Upper lobe of right lung (tissue), 1 donor: ENCODE results near the gene NYNRIN. TPM values are rescaled to one million over a fixed set of nuclear protein-coding genes. Genes with fewer than 3 reads are reported as not detected.
"Not testable (repeated sequence)": the region's sequence is repeated elsewhere in the genome, so short reads cannot be mapped to it uniquely, and the experiment has no call there.

Experiments used
- ATAC-seq: fragments of 200-7000 bp; cut with Tn5 transposase; one replicate; pipeline ENCODE4 v1.9.1; 2020; ENCODE audit warnings: mild to moderate bottlenecking, moderate library complexity
- DNase-seq: peaks from one replicate; pipeline ENCODE4 v3.0.0-alpha.2; 2020
- H3K27ac ChIP-seq: fragments of 200-600 bp; one replicate; pipeline ENCODE4 v1.8.0; 2022
- H3K27me3 ChIP-seq: fragments of 200-600 bp; one replicate; pipeline ENCODE4 v1.8.0; 2022; ENCODE audit warnings: mild to moderate bottlenecking
- H3K36me3 ChIP-seq: fragments of 200-600 bp; one replicate; pipeline ENCODE4 v1.8.0; 2022
- H3K4me1 ChIP-seq: fragments of 200-600 bp; one replicate; pipeline ENCODE4 v1.8.0; 2022
- H3K4me3 ChIP-seq: fragments of 200-600 bp; one replicate; pipeline ENCODE4 v1.8.0; 2022; ENCODE audit warnings: mild to moderate bottlenecking
- H3K9me3 ChIP-seq: fragments of 200-600 bp; one replicate; pipeline ENCODE4 v1.8.0; 2022
- intact Hi-C: fragments of 100-400 bp; cut with DNase I; formaldehyde crosslinking; loops from one replicate; pipeline ENCODE4 v1.11.0; 2022
- total RNA-seq: library from RNA; stranded (reverse); fragmentation: NEBNext Ultra II Directional; extraction: Animal tissue kit (Norgen Biotek cat#: 25700); gene quantifications from one replicate; pipeline ENCODE4 v1.2.1, GENCODE V29; 2021
- TF ChIP-seq, protein P1 (sequence below): fragments of 200-600 bp; IDR thresholded peaks from one replicate; pipeline ENCODE4 v1.8.0; 2022; ENCODE audit warnings: antibody characterized with exemption
- donor health status: DM: no; HTN: yes; CAD: no; lungs with severe emphysema.

Gene NYNRIN
- total RNA-seq, 1 donor from 2014 or later = 16.6 TPM

GRCh38 chr14:24385524-24385923, 13.3 kb upstream of the NYNRIN start:
- no peak for DNase-seq
- no peak for ATAC-seq
- no peaks in the 10 kb centered on the region for H3K27me3 ChIP-seq
- TF ChIP-seq, protein P1, sequence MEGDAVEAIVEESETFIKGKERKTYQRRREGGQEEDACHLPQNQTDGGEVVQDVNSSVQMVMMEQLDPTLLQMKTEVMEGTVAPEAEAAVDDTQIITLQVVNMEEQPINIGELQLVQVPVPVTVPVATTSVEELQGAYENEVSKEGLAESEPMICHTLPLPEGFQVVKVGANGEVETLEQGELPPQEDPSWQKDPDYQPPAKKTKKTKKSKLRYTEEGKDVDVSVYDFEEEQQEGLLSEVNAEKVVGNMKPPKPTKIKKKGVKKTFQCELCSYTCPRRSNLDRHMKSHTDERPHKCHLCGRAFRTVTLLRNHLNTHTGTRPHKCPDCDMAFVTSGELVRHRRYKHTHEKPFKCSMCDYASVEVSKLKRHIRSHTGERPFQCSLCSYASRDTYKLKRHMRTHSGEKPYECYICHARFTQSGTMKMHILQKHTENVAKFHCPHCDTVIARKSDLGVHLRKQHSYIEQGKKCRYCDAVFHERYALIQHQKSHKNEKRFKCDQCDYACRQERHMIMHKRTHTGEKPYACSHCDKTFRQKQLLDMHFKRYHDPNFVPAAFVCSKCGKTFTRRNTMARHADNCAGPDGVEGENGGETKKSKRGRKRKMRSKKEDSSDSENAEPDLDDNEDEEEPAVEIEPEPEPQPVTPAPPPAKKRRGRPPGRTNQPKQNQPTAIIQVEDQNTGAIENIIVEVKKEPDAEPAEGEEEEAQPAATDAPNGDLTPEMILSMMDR = no peak
- intact Hi-C loops = no loop called here
- no peak overlapping the region for H3K27ac ChIP-seq
- H3K4me1 ChIP-seq = peaks cover 7% of the 10 kb centered on the region
- no peaks in the 10 kb centered on the region for H3K9me3 ChIP-seq
- H3K4me3 ChIP-seq = no peak overlapping the region
- no peaks in the 10 kb centered on the region for H3K36me3 ChIP-seq

DNA sequence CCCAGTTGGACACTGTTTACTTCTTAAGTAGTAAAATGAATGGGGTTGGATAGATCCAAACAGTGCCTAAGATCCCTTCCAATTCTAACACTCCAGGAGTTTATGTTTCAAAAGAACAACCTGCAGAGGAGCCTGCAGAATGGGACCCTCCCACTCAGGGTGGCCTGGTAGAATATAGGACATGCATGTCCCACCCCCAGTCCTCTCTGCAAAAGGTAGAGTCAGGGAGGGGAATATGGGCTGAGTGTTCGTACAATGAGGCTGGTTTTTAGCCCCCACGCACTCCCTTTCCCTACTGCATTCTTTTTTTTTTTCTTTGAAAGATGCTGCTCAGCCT, 11.8 kb upstream of the NYNRIN start:
- Histone ChIP-seq H3K27ac (no peak overlapping the region), H3K27me3 (no peaks in the 10 kb centered on the region), H3K9me3 (no peaks in the 10 kb centered on the region), H3K4me1 (peaks cover 7% of the 10 kb centered on the region), H3K36me3 (no peaks in the 10 kb centered on the region), H3K4me3 (no peak overlapping the region)
- DNase-seq (no peak), ATAC-seq (no peak)
- intact Hi-C loops = no loop called here
- TF ChIP-seq, protein P1 = no peak

- ATAC-seq, H3K9me3 ChIP-seq, H3K36me3 ChIP-seq, intact Hi-C loops, H3K4me1 ChIP-seq, H3K27me3 ChIP-seq, H3K27ac ChIP-seq, H3K4me3 ChIP-seq, DNase-seq: not testable (repeated sequence)
Measured at GRCh38 chr14:24387579-24387978, 11.2 kb upstream of the NYNRIN start.

- TF ChIP-seq, protein P1 = no peak
- H3K9me3 ChIP-seq = no peaks in the 10 kb centered on the region
- intact Hi-C loops = no loop called here
- H3K4me3 ChIP-seq = no peak overlapping the region
- no peak overlapping the region for H3K27ac ChIP-seq
- H3K27me3 ChIP-seq = no peaks in the 10 kb centered on the region
- no peak for ATAC-seq
- H3K36me3 ChIP-seq = no peaks in the 10 kb centered on the region
- no peak for DNase-seq
- H3K4me1 ChIP-seq = peaks cover 7% of the 10 kb centered on the region
Measured at GRCh38 chr14:24388474-24389179, 10.2 kb upstream of the NYNRIN start.

DNA sequence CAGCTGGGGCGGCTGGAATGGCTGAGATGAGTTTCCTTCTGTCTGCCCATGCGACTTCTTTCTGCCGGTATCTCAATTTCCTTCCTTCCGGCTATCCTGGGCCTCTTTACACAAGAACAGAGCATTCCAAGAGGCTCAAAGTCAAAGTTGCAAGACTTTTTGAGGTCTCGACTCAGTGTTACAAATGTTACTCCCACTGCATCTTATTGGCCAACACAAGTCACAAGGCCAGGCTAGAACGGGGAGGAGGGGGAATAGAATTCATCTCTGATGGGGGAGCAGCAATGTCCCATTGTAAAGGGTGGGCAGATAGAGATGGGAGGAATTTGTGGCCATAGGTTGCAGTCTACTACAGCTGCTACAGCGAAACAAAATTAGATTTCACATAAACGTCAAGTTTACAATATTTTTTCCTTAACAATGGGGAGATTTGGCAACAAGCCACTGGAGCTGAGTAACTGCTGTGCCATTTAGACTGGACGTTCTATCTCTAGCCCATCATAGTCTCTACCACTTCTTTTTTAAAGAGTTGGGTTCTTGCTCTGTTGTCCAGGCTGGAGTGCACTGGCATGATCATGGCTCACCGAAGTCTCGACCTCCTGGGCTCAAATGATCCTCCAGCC, 9.5 kb upstream of the NYNRIN start:
- intact Hi-C loops = no loop called here
- no peaks in the 10 kb centered on the region for H3K27me3 ChIP-seq
- no peaks in the 10 kb centered on the region for H3K9me3 ChIP-seq
- DNase-seq (no peak), ATAC-seq (no peak)
- TF ChIP-seq, protein P1 = no peak
- no peak overlapping the region for H3K4me3 ChIP-seq
- no peaks in the 10 kb centered on the region for H3K36me3 ChIP-seq
- peaks cover 7% of the 10 kb centered on the region for H3K4me1 ChIP-seq
- H3K27ac ChIP-seq = no peak overlapping the region

DNA sequence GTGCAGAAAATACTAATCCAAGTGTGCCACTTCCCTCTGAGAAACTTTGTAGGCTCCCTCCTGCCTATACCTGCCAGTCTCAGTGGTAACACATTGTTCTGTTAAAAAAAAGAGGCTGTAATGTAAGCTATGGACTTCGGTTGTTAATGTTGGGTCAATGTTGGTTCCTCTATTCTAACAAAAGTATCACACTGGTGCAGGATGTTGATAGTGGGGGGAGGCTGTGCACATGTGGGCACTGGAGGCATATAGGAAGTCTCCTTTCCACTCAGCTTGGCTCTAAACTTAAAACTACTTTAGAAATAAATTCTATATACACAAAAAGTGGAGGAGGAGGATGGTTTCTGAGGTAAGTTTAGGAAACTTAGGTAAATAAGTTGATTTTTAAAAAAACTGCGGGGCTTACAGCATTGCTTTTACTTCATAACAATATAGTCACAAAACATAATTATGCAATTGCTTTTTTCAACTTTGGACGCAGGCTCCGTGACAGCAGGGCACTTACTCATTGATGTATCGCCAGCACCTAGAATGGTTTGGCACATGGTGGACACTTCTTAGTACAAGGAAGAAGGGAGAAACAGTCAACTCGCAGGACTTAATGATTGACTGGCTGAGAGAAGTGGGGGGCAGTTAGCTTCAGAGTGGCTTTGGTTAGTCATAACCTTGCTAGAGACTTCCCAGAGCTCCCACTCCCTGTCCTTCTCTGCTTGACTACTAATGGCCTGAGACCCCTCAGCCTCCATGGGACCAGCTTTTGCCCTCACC, 7.9 kb upstream of the NYNRIN start:
- Histone ChIP-seq H3K9me3 (no peaks in the 10 kb centered on the region), H3K27ac (no peak overlapping the region), H3K4me3 (no peak overlapping the region), H3K4me1 (peaks cover 7% of the 10 kb centered on the region), H3K27me3 (no peaks in the 10 kb centered on the region), H3K36me3 (no peaks in the 10 kb centered on the region)
- intact Hi-C loops = no loop called here
- ATAC-seq (no peak), DNase-seq (no peak)
- TF ChIP-seq, protein P1 = no peak
